HepG2 (cell line): ENCODE measurements around the gene HNF1B. TPM values are rescaled to one million over a fixed set of nuclear protein-coding genes. Genes with fewer than 3 reads are reported as not detected.

Source experiments
- ARID3A ChIP-seq: IDR thresholded peaks from 2 replicates; pipeline ENCODE4 v1.6.1; 2012; ENCODE audit warnings: low read depth, low read length, improper control_type of control experiment
- E2F1 ChIP-seq: sonication (generic); formaldehyde crosslinking; IDR thresholded peaks from 2 replicates; pipeline ENCODE4 v1.5.0; 2020; ENCODE audit warnings: missing genetic modification reagents
- ETS1 ChIP-seq: sonication (generic); formaldehyde crosslinking; IDR thresholded peaks from 2 replicates; pipeline ENCODE4 v1.4.0; 2020; ENCODE audit warnings: missing genetic modification reagents
- FOXO4 ChIP-seq: sonication (generic); formaldehyde crosslinking; conservative IDR thresholded peaks from 2 replicates; pipeline ENCODE4 v1.8.1; 2023; ENCODE audit warnings: missing genetic modification reagents
- FOXP1 ChIP-seq, 2 experiments: fragments of 450-650 bp in 1 of 2; IDR thresholded peaks; 2 replicates each; pipeline ENCODE4 v1.6.1; 2017 to 2018; ENCODE audit warnings: antibody characterized with exemption in 1 of 2
- HMGA1 ChIP-seq: sonication (generic); formaldehyde crosslinking; conservative IDR thresholded peaks from 2 replicates; pipeline ENCODE4 v1.4.0; 2020; ENCODE audit warnings: missing genetic modification reagents
- MAX ChIP-seq: IDR thresholded peaks from 2 replicates; pipeline ENCODE4 v1.6.1; 2012; ENCODE audit warnings: inconsistent platforms
- MED8 ChIP-seq: sonication (generic); formaldehyde crosslinking; IDR thresholded peaks from 2 replicates; pipeline ENCODE4 v1.8.1; 2023; ENCODE audit warnings: mild to moderate bottlenecking, missing genetic modification reagents; ENCODE audit not compliant: insufficient replicate concordance
- ONECUT2 ChIP-seq: sonication (generic); formaldehyde crosslinking; IDR thresholded peaks from 2 replicates; pipeline ENCODE4 v1.4.0; 2020; ENCODE audit warnings: missing genetic modification reagents
- PPARG ChIP-seq: conservative IDR thresholded peaks from 2 replicates; pipeline ENCODE4 v1.6.1; 2016; ENCODE audit warnings: missing biosample characterization, missing genetic modification reagents
- RFX1 ChIP-seq: fragments of 450-650 bp; IDR thresholded peaks from 2 replicates; pipeline ENCODE4 v1.6.1; 2017
- SRSF9 ChIP-seq: fragments of 200-400 bp; formaldehyde crosslinking; IDR thresholded peaks from 2 replicates; pipeline ENCODE4 v1.6.1; 2018; ENCODE audit warnings: borderline replicate concordance, mild to moderate bottlenecking, low read depth, low read length; ENCODE audit not compliant: insufficient read depth, poor library complexity, severe bottlenecking
- SSRP1 ChIP-seq: IDR thresholded peaks from 2 replicates; pipeline ENCODE4 v1.6.1; 2016; ENCODE audit warnings: control low read depth
- TBL1XR1 ChIP-seq: fragments of 150-350 bp; IDR thresholded peaks from 2 replicates; pipeline ENCODE4 v1.6.1; 2014; ENCODE audit warnings: borderline replicate concordance, low read length; ENCODE audit not compliant: partially characterized antibody
- XRCC5 ChIP-seq: fragments of 200-400 bp; formaldehyde crosslinking; optimal IDR thresholded peaks from 2 replicates; pipeline ENCODE3; 2017; ENCODE audit warnings: mild to moderate bottlenecking, low read length
- YEATS4 ChIP-seq: sonication (generic); formaldehyde crosslinking; IDR thresholded peaks from 2 replicates; pipeline ENCODE4 v1.4.0; 2020; ENCODE audit warnings: missing genetic modification reagents, borderline replicate concordance
- ZBTB3 ChIP-seq: sonication (generic); formaldehyde crosslinking; IDR thresholded peaks from 2 replicates; pipeline ENCODE4 v1.4.0; 2020; ENCODE audit warnings: low read depth, mild to moderate bottlenecking, moderate library complexity, missing genetic modification reagents, borderline replicate concordance
- ZFP62 ChIP-seq: sonication (generic); formaldehyde crosslinking; IDR thresholded peaks from 2 replicates; pipeline ENCODE4 v1.4.0; 2020; ENCODE audit warnings: missing genetic modification reagents
- ZFP91 ChIP-seq: sonication (generic); formaldehyde crosslinking; IDR thresholded peaks from 2 replicates; pipeline ENCODE4 v1.9.0; 2022; ENCODE audit warnings: missing genetic modification reagents, mild to moderate bottlenecking, borderline replicate concordance
- ZNF350 ChIP-seq: sonication (generic); formaldehyde crosslinking; IDR thresholded peaks from 2 replicates; pipeline ENCODE4 v1.4.0; 2020; ENCODE audit warnings: mild to moderate bottlenecking, low read depth, missing genetic modification reagents, borderline replicate concordance
- ZNF367 ChIP-seq: sonication (generic); formaldehyde crosslinking; IDR thresholded peaks from 2 replicates; pipeline ENCODE4 v1.4.0; 2020; ENCODE audit warnings: missing genetic modification reagents, borderline replicate concordance
- ZNF580 ChIP-seq: IDR thresholded peaks from 2 replicates; pipeline ENCODE4 v1.6.1; 2016; ENCODE audit warnings: low read depth, borderline replicate concordance
- ZNF7 ChIP-seq: IDR thresholded peaks from 2 replicates; pipeline ENCODE4 v1.6.1; 2016; ENCODE audit warnings: missing biosample characterization, missing genetic modification reagents
- polyA plus RNA-seq, 8 experiments: library from polyadenylated mRNA; depleted of rRNA in 3 of 8; stranded (reverse) in 7 of 8; unstranded in 1 of 8; fragments of >200 nt; fragmentation: Illumina TruSeq in 4 of 8; extraction: Trizol in 4 of 8; gene quantifications; 2 replicates each; pipeline versions ENCODE4 v1.2.1 to v1.2.3, GENCODE V29; 2011 to 2016; ENCODE audit warnings: low read depth in 4 of 8, missing spikeins in 1 of 8, mixed read lengths in 1 of 8; ENCODE audit not compliant: insufficient read depth in 1 of 8
- total RNA-seq, 5 experiments: library from RNA; depleted of rRNA; stranded (reverse); fragments of >200 nt; fragmentation: Illumina TruSeq; extraction: Trizol; gene quantifications; 2 replicates each; pipeline ENCODE4 v1.2.3, GENCODE V29; 2016; ENCODE audit warnings: low read depth in 1 of 5

HNF1B gene
- total and polyA plus RNA-seq, 2 of the 13 experiments (the other 11 are each of a cell fraction or from before 2014, with no cell fraction given): 1.9 to 5.3 TPM

- TF ChIP-seq TBL1XR1 (no peak), E2F1 (CRISPR knock-in tag) (no peak), RFX1 (no peak), ZNF7 (CRISPR knock-in tag) (no peak), ONECUT2 (CRISPR knock-in tag) (peak; percentile 20; the same call in 1 of the 2 replicates), XRCC5 (no peak), SSRP1 (no peak), HMGA1 (CRISPR knock-in tag) (no peak), ARID3A (peak; percentile 53; the same call in 1 of the 2 replicates), ZFP91 (CRISPR knock-in tag) (no peak), PPARG (CRISPR knock-in tag) (peak; percentile 42; the same call in 1 of the 2 replicates), ZBTB3 (CRISPR knock-in tag) (no peak), FOXP1 (IDR thresholded peaks at IDR 0.05) (no peak), FOXP1 (CRISPR knock-in tag; IDR thresholded peaks at IDR 0.05) (no peak), ZNF350 (CRISPR knock-in tag) (no peak), MAX (no peak), FOXO4 (CRISPR knock-in tag) (no peak), MED8 (CRISPR knock-in tag) (no peak), ZFP62 (no peak), ZNF580 (CRISPR knock-in tag) (no peak), YEATS4 (no peak), ETS1 (CRISPR knock-in tag) (no peak), SRSF9 (no peak), ZNF367 (CRISPR knock-in tag) (no peak)
Observed at GRCh38 chr17:37650419-37651003, 94.3 kb downstream of the HNF1B start (continued).
